ENCODE data around the gene MRPL33.

GRCh38 chr2:27803046-27803445 lies 31.5 kb downstream of the MRPL33 start:
- no peak for TF ChIP-seq CTCF (IDR thresholded peaks at IDR 0.05; ENCODE audit: low read length)
- no peak for TF ChIP-seq EZH2 (optimal IDR thresholded peaks at IDR 0.05; ENCODE audit: low read depth, low read length)
- no peak for TF ChIP-seq EZH2phosphoT487 (IDR thresholded peaks at IDR 0.05; ENCODE audit: low read length)

All from MM.1S (cell line).